ENCODE measurements around the gene ARHGAP1. TPM values are rescaled to one million over a fixed set of nuclear protein-coding genes. Genes with fewer than 3 reads are reported as not detected.

The ARHGAP1 gene
- total RNA-seq, 2 experiments from 2014 or later: 16.3 to 42.6 TPM

DNA sequence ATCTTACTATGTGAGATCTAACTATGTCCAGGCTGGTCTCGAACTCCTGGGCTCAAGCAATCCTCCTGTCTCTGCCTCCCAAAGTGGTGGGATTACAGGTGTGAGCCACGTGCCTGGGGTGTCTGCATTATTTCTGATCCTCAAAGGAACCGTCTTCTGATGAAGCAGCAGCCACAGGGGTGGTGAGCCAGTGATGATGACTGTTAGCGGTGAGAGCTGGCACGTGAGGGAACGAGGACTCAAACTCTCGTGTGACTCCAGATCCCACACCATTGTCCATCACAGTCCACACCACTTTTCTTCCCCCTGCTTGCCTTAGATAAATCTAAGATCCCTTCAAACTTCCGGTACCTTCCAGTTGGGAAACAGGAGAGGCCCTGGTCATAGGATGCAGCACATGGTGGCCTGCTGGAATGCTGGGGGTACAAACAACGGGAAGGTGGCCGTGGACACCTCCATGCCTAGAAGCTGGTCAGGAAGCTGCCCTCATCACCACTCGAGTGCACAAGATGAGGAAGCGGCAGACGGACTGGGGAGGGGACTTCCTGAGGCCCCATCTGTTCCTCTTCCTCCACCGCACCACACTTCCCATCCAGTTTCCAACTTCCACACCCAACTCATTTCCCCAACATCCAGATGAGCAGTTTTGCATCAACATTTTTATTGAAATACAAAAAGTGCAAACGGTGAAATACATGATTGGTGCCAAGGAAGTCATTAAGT, 23.8 kb downstream of the ARHGAP1 start:
- Histone ChIP-seq H3K79me2 (ENCODE audit: insufficient read depth, low read depth, low read length) (no peaks in the 10 kb centered on the region), H2AFZ (ENCODE audit: low read length) (no peak overlapping the region), H3K9me2 (ENCODE audit: insufficient read depth, low read length) (no peaks in the 10 kb centered on the region), H3K4me3 (ENCODE audit: low read depth, low read length, poor library complexity, severe bottlenecking) (no peak overlapping the region), H3K27ac (ENCODE audit: low read depth, low read length, poor library complexity, severe bottlenecking) (no peak overlapping the region), H3K4me2 (ENCODE audit: low read length) (no peak overlapping the region), H3K4me1 (ENCODE audit: insufficient read depth, low read length, poor library complexity, severe bottlenecking) (peaks cover 16% of the 10 kb centered on the region), H3K9me3 (ENCODE audit: low read length) (no peaks in the 10 kb centered on the region), H4K20me1 (ENCODE audit: insufficient read depth, low read length) (no peaks in the 10 kb centered on the region), H3K36me3 (ENCODE audit: insufficient read depth, low read length) (peaks cover 48% of the 10 kb centered on the region)
- no peak for DNase-seq (ENCODE audit: low spot score)
- intact Hi-C loops (cut with micrococcal nuclease; ENCODE audit: unreplicated experiment): no loop called here
- POLR2A ChIA-PET: interaction anchor here (0.7 kb wide), 1 partner anchor 597 kb away, joined by 4 read pairs; no protein-coding TSS in a partner anchor
- TF ChIP-seq CTCF (conservative IDR thresholded peaks at IDR 0.05; ENCODE audit: low read length) (no peak), EZH2phosphoT487 (IDR thresholded peaks at IDR 0.05; ENCODE audit: borderline replicate concordance, low read depth, low read length) (no peak)
- CTCF ChIA-PET (ENCODE audit: unreplicated experiment): interaction anchor here (0.6 kb wide), 1 partner anchor 448 kb away, joined by 3 read pairs; no protein-coding TSS in a partner anchor
- BruUV-seq (replicated peaks): no TSS peak

DNA sequence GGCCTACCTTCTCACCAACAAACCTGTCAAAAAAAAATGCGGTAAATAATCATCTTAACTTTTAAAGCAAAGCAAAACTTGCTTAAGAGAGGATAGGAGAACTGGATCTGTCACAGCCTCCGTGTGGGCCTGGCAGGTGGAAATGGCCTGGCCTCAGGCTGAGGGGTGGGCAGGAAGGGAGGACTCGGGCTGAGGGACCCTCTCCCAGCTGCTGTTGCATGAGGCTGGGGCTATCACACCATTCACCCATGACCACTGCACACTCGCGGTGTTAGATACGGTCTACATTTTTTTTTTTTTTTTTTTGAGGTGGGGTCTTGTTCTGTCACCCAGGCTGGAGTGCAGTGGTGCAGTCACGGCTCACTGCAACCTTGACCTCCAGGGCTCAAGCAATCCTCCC, 24.5 kb downstream of the ARHGAP1 start:
- Histone ChIP-seq H4K20me1 (ENCODE audit: insufficient read depth, low read length) (no peaks in the 10 kb centered on the region), H3K4me2 (ENCODE audit: low read length) (no peak overlapping the region), H3K4me3 (ENCODE audit: low read depth, low read length, poor library complexity, severe bottlenecking) (no peak overlapping the region), H3K9me2 (ENCODE audit: insufficient read depth, low read length) (no peaks in the 10 kb centered on the region), H3K79me2 (ENCODE audit: insufficient read depth, low read depth, low read length) (no peaks in the 10 kb centered on the region), H3K4me1 (ENCODE audit: insufficient read depth, low read length, poor library complexity, severe bottlenecking) (peaks cover 16% of the 10 kb centered on the region), H3K27ac (ENCODE audit: low read depth, low read length, poor library complexity, severe bottlenecking) (no peak overlapping the region), H2AFZ (ENCODE audit: low read length) (no peak overlapping the region), H3K9me3 (ENCODE audit: low read length) (no peaks in the 10 kb centered on the region), H3K36me3 (ENCODE audit: insufficient read depth, low read length) (peaks cover 49% of the 10 kb centered on the region)
- intact Hi-C loops (cut with micrococcal nuclease; ENCODE audit: unreplicated experiment): no loop called here
- ChIA-PET CTCF (ENCODE audit: unreplicated experiment) (interaction anchor here (0.6 kb wide), 1 partner anchor 449 kb away, joined by 3 read pairs; no protein-coding TSS in a partner anchor), POLR2A (interaction anchor here (0.7 to 0.8 kb wide), 2 partner anchors 15 to 596 kb away, joined by 3 to 4 read pairs; no protein-coding TSS in a partner anchor)
- no peak for DNase-seq (ENCODE audit: low spot score)
- no TSS peak for BruUV-seq (replicated peaks)
- no peak for TF ChIP-seq EZH2phosphoT487 (IDR thresholded peaks at IDR 0.05; ENCODE audit: borderline replicate concordance, low read depth, low read length)
- no peak for TF ChIP-seq CTCF (conservative IDR thresholded peaks at IDR 0.05; ENCODE audit: low read length)

DNA sequence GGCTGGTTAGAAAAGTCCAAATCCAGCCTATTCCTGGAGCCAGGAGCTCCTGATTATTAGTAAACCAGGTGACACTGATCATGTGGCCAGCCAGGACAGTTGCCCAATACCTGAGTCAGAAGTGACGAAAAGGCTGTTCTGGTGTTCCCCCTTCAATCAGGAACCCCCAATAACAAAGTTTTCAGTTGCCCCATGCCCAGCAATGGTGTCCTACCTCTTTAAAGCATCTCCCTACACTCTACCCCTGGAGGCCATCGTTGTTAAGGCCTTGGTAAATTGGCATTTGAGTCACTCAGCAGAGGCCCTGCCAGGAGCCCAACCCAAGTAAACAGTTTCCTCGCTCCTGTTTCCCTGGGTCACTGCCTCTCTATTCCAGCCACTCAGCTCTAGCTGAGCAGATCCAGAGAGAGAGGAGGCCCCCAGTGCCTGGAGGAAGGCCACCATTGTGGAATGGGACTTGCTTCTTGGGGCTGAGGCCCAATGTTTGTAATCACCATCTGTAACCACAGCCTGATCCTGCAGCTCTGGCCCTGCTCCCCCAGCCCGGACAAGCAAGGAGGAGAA, 25.0 kb downstream of the ARHGAP1 start:
- ChIA-PET CTCF (ENCODE audit: unreplicated experiment) (no interaction called here), POLR2A (interaction anchor here (0.5 to 0.8 kb wide), 2 partner anchors 16 to 1044 kb away, joined by 3 read pairs; no protein-coding TSS in a partner anchor)
- H3K4me2 ChIP-seq (ENCODE audit: low read length): no peak overlapping the region
- no peaks in the 10 kb centered on the region for H3K9me2 ChIP-seq (ENCODE audit: insufficient read depth, low read length)
- no peaks in the 10 kb centered on the region for H3K9me3 ChIP-seq (ENCODE audit: low read length)
- intact Hi-C loops (cut with micrococcal nuclease; ENCODE audit: unreplicated experiment): no loop called here
- no peaks in the 10 kb centered on the region for H4K20me1 ChIP-seq (ENCODE audit: insufficient read depth, low read length)
- no peak for TF ChIP-seq EZH2phosphoT487 (IDR thresholded peaks at IDR 0.05; ENCODE audit: borderline replicate concordance, low read depth, low read length)
- TF ChIP-seq CTCF (conservative IDR thresholded peaks at IDR 0.05; ENCODE audit: low read length): no peak
- BruUV-seq (replicated peaks): no TSS peak
- no peak overlapping the region for H2AFZ ChIP-seq (ENCODE audit: low read length)
- no peaks in the 10 kb centered on the region for H3K79me2 ChIP-seq (ENCODE audit: insufficient read depth, low read depth, low read length)
- H3K4me1 ChIP-seq (ENCODE audit: insufficient read depth, low read length, poor library complexity, severe bottlenecking): peaks cover 16% of the 10 kb centered on the region
- H3K4me3 ChIP-seq (ENCODE audit: low read depth, low read length, poor library complexity, severe bottlenecking): no peak overlapping the region
- no peak for DNase-seq (ENCODE audit: low spot score)
- H3K27ac ChIP-seq (ENCODE audit: low read depth, low read length, poor library complexity, severe bottlenecking): no peak overlapping the region
- peaks cover 53% of the 10 kb centered on the region for H3K36me3 ChIP-seq (ENCODE audit: insufficient read depth, low read length)
